Measurements from ENCODE around the gene CMYA5.

- TF ChIP-seq, protein P1, sequence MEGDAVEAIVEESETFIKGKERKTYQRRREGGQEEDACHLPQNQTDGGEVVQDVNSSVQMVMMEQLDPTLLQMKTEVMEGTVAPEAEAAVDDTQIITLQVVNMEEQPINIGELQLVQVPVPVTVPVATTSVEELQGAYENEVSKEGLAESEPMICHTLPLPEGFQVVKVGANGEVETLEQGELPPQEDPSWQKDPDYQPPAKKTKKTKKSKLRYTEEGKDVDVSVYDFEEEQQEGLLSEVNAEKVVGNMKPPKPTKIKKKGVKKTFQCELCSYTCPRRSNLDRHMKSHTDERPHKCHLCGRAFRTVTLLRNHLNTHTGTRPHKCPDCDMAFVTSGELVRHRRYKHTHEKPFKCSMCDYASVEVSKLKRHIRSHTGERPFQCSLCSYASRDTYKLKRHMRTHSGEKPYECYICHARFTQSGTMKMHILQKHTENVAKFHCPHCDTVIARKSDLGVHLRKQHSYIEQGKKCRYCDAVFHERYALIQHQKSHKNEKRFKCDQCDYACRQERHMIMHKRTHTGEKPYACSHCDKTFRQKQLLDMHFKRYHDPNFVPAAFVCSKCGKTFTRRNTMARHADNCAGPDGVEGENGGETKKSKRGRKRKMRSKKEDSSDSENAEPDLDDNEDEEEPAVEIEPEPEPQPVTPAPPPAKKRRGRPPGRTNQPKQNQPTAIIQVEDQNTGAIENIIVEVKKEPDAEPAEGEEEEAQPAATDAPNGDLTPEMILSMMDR (IDR thresholded peaks at IDR 0.05; ENCODE audit: low read depth, low read length, missing input control) = no peak
- TF ChIP-seq, protein P2, sequence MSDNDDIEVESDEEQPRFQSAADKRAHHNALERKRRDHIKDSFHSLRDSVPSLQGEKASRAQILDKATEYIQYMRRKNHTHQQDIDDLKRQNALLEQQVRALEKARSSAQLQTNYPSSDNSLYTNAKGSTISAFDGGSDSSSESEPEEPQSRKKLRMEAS (IDR thresholded peaks at IDR 0.05) = no peak
- TF ChIP-seq YY1 (IDR thresholded peaks at IDR 0.05) (no peak), EGR1 (IDR thresholded peaks at IDR 0.05; ENCODE audit: low read depth in 2 of 2) (no peak), RXRA (IDR thresholded peaks at IDR 0.05) (no peak), JUND (IDR thresholded peaks at IDR 0.05) (no peak), TAF1 (conservative IDR thresholded peaks at IDR 0.05) (no peak)
- TF ChIP-seq, protein P3, sequence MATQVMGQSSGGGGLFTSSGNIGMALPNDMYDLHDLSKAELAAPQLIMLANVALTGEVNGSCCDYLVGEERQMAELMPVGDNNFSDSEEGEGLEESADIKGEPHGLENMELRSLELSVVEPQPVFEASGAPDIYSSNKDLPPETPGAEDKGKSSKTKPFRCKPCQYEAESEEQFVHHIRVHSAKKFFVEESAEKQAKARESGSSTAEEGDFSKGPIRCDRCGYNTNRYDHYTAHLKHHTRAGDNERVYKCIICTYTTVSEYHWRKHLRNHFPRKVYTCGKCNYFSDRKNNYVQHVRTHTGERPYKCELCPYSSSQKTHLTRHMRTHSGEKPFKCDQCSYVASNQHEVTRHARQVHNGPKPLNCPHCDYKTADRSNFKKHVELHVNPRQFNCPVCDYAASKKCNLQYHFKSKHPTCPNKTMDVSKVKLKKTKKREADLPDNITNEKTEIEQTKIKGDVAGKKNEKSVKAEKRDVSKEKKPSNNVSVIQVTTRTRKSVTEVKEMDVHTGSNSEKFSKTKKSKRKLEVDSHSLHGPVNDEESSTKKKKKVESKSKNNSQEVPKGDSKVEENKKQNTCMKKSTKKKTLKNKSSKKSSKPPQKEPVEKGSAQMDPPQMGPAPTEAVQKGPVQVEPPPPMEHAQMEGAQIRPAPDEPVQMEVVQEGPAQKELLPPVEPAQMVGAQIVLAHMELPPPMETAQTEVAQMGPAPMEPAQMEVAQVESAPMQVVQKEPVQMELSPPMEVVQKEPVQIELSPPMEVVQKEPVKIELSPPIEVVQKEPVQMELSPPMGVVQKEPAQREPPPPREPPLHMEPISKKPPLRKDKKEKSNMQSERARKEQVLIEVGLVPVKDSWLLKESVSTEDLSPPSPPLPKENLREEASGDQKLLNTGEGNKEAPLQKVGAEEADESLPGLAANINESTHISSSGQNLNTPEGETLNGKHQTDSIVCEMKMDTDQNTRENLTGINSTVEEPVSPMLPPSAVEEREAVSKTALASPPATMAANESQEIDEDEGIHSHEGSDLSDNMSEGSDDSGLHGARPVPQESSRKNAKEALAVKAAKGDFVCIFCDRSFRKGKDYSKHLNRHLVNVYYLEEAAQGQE (IDR thresholded peaks at IDR 0.05) = no peak
- TF ChIP-seq, protein P4, sequence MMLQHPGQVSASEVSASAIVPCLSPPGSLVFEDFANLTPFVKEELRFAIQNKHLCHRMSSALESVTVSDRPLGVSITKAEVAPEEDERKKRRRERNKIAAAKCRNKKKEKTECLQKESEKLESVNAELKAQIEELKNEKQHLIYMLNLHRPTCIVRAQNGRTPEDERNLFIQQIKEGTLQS (IDR thresholded peaks at IDR 0.05) = no peak
- TF ChIP-seq, protein P5, sequence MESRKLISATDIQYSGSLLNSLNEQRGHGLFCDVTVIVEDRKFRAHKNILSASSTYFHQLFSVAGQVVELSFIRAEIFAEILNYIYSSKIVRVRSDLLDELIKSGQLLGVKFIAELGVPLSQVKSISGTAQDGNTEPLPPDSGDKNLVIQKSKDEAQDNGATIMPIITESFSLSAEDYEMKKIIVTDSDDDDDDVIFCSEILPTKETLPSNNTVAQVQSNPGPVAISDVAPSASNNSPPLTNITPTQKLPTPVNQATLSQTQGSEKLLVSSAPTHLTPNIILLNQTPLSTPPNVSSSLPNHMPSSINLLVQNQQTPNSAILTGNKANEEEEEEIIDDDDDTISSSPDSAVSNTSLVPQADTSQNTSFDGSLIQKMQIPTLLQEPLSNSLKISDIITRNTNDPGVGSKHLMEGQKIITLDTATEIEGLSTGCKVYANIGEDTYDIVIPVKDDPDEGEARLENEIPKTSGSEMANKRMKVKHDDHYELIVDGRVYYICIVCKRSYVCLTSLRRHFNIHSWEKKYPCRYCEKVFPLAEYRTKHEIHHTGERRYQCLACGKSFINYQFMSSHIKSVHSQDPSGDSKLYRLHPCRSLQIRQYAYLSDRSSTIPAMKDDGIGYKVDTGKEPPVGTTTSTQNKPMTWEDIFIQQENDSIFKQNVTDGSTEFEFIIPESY (IDR thresholded peaks at IDR 0.05) = no peak
These were observed 57.3 kb downstream of the CMYA5 start for GRCh38 chr5:79746642-79747569.
